ENCODE results near the gene ZC3H8. TPM values are rescaled to one million over a fixed set of nuclear protein-coding genes. Genes with fewer than 3 reads are reported as not detected.

The ZC3H8 gene
- total and polyA plus RNA-seq, 8 donors = 3.9 to 117 (median 8.2) TPM

DNA sequence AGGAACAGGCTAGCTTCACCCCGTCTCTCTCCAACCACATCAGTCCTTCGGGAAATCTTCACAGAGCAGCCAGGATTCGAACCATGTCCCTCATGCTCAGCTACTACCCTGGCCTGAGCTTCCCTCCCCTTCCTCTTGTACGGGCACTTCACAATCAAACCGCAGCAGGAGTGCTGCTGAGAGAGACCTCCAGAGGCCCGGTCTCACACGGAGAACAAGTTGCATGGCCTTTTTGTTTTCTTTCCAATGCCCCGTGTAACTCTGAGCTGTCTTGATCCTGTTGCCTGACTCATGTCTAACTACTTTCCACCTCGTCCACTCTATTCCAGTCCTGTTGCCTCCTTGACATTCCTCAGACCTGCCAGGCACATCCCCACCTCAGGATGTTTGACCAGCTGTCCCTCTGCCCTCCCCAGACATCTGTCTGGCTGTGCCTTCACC, 91.3 kb downstream of the ZC3H8 start:
- WGBS, 5 donors = 74 to 80% (median 76%) methylated on average over 9 of the region's 9 CpGs
- Histone ChIP-seq H3K4me3 (no peak overlapping the region), H3K27ac (no peak overlapping the region), H3K36me3 (no peaks in the 10 kb centered on the region), H3K4me1 (no peaks in the 10 kb centered on the region), H3K9me3 (no peaks in the 10 kb centered on the region), H3K27me3 (no peaks in the 10 kb centered on the region)
- TF ChIP-seq, protein P1, sequence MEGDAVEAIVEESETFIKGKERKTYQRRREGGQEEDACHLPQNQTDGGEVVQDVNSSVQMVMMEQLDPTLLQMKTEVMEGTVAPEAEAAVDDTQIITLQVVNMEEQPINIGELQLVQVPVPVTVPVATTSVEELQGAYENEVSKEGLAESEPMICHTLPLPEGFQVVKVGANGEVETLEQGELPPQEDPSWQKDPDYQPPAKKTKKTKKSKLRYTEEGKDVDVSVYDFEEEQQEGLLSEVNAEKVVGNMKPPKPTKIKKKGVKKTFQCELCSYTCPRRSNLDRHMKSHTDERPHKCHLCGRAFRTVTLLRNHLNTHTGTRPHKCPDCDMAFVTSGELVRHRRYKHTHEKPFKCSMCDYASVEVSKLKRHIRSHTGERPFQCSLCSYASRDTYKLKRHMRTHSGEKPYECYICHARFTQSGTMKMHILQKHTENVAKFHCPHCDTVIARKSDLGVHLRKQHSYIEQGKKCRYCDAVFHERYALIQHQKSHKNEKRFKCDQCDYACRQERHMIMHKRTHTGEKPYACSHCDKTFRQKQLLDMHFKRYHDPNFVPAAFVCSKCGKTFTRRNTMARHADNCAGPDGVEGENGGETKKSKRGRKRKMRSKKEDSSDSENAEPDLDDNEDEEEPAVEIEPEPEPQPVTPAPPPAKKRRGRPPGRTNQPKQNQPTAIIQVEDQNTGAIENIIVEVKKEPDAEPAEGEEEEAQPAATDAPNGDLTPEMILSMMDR (IDR thresholded peaks at IDR 0.05) = no peak
- TF ChIP-seq POLR2A (IDR thresholded peaks at IDR 0.05) (no peak), POLR2AphosphoS5 (IDR thresholded peaks at IDR 0.05) (no peak), EP300 (IDR thresholded peaks at IDR 0.05) (no peak)
- intact Hi-C loops (cut with DNase I; ENCODE audit: low total_unique reads) = no loop called here
- DNase-seq = no peak

DNA sequence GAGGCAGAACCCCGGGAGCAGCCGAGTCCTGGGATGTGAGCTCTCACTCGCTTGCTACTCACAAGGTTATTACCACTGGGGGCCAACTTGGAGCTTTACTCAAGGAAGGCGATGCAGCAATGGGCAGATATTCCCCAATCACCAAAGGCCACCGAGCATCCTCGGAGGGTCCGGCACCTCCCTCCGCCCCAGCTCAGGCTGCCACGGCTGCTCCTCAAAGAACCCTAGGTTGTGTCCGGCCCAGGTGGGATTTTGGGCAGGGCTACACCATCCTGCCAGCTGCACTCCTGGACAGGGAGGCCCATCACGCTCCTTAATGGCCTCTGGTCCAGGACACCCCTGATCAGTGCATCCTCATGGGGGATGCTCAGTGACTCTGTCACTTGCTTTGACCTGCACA, 91.9 kb downstream of the ZC3H8 start:
- H3K4me3 ChIP-seq = no peak overlapping the region
- TF ChIP-seq POLR2A (IDR thresholded peaks at IDR 0.05) = no peak
- no peak for TF ChIP-seq EP300 (IDR thresholded peaks at IDR 0.05)
- TF ChIP-seq POLR2AphosphoS5 (IDR thresholded peaks at IDR 0.05) = no peak
- TF ChIP-seq, protein P1 (IDR thresholded peaks at IDR 0.05) = no peak
- no peaks in the 10 kb centered on the region for H3K4me1 ChIP-seq
- no peaks in the 10 kb centered on the region for H3K36me3 ChIP-seq
- intact Hi-C loops (cut with DNase I; ENCODE audit: low total_unique reads) = no loop called here
- 92 to 95% (median 94%) methylated on average over 6 to 11 of the region's 11 CpGs for WGBS, 5 donors
- no peak overlapping the region for H3K27ac ChIP-seq
- no peaks in the 10 kb centered on the region for H3K9me3 ChIP-seq
- DNase-seq = no peak
- no peaks in the 10 kb centered on the region for H3K27me3 ChIP-seq

DNA sequence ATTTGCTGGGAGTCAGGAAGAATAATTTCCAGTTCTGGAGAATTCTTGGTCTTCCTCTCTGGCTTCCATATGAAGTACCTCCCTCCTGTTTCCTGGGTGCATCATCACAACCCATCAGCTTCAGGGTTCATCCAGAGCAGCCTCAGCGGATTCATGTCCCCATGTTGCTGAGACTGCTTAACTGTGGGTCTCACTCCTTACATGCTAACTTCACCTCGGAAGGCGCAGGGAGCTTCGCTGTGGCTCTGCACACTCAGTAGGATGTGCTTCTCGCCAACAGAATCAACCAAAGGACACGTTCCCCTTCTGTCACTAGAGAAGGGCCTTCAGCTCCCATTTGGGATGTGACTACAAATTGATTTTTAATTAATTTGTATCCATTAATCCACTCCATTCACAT, 92.5 kb downstream of the ZC3H8 start:
- Histone ChIP-seq H3K27me3 (no peaks in the 10 kb centered on the region), H3K9me3 (no peaks in the 10 kb centered on the region), H3K4me3 (no peak overlapping the region), H3K36me3 (no peaks in the 10 kb centered on the region), H3K27ac (no peak overlapping the region), H3K4me1 (no peaks in the 10 kb centered on the region)
- TF ChIP-seq POLR2A (IDR thresholded peaks at IDR 0.05) = no peak
- TF ChIP-seq POLR2AphosphoS5 (IDR thresholded peaks at IDR 0.05) = no peak
- TF ChIP-seq EP300 (IDR thresholded peaks at IDR 0.05) = no peak
- TF ChIP-seq, protein P1 (IDR thresholded peaks at IDR 0.05) = no peak
- intact Hi-C loops (cut with DNase I; ENCODE audit: low total_unique reads) = no loop called here
- no peak for DNase-seq
- WGBS, 5 donors = 88 to 97% (median 96%) methylated on average over 6 of the region's 6 CpGs

Other genes starting within 250 kb of the ZC3H8 start
- gene TMEM87B, start 199.8 kb downstream of the ZC3H8 start, total RNA-seq = 10 to 100 TPM in 4 of 5 donors, 1 to 10 TPM in 1; 8.8 to 62.2 (median 26.3) TPM
- 10 to 100 TPM in 2 of 3 donors, 1 to 10 TPM in 1; 3.7 to 13.6 (median 12.9) TPM for gene TMEM87B, start 199.8 kb downstream of the ZC3H8 start, polyA plus RNA-seq
- gene FBLN7, start 116.7 kb downstream of the ZC3H8 start, total RNA-seq = 1 to 10 TPM in 4 of 5 donors, not detected in 1; 2.0 to 5.1 (median 3.5) TPM
- gene FBLN7, start 116.7 kb downstream of the ZC3H8 start, polyA plus RNA-seq = 1 to 10 TPM in 1 of 3 donors, under 1 TPM in 2; 0.40 to 1.2 (median 0.50) TPM
- gene ZC3H6, start 20.6 kb upstream of the ZC3H8 start, total RNA-seq = 10 to 100 TPM in 2 of 5 donors, 1 to 10 TPM in 3; 1.2 to 15.6 (median 8.0) TPM
- gene ZC3H6, start 20.6 kb upstream of the ZC3H8 start, polyA plus RNA-seq = 1 to 10 TPM in 2 of 3 donors, under 1 TPM in 1; 0.61 to 1.6 (median 1.2) TPM
- gene RGPD8, start 178.6 kb upstream of the ZC3H8 start, total RNA-seq = 10 to 100 TPM in 4 of 5 donors, 1 to 10 TPM in 1; 6.4 to 54.3 (median 22.7) TPM
- under 1 TPM in 2 of 3 donors, not detected in 1; 0.31 to 0.88 TPM for gene RGPD8, start 178.6 kb upstream of the ZC3H8 start, polyA plus RNA-seq
- 10 to 100 TPM in 2 of 5 donors, 1 to 10 TPM in 3; 2.7 to 26.5 (median 5.3) TPM for gene TTL, start 227.1 kb upstream of the ZC3H8 start, total RNA-seq
- 1 to 10 TPM; 5.2 to 9.7 (median 6.7) TPM for gene TTL, start 227.1 kb upstream of the ZC3H8 start, polyA plus RNA-seq

Data from stomach (tissue), 9 donors.